Lower leg skin (tissue), 4 donors: ENCODE measurements around the gene STARD13. TPM values are rescaled to one million over a fixed set of nuclear protein-coding genes. Genes with fewer than 3 reads are reported as not detected.

ENCODE experiments used
- DNase-seq, 2 donors: peaks; one replicate each; pipeline ENCODE4 v3.0.0-alpha.2; 2019; ENCODE audit warnings: low spot score in 2 of 2
- H3K4me3 ChIP-seq: fragments of 200-600 bp; sonication (generic); 2 replicates; pipeline ENCODE4 v1.5.1; 2017; ENCODE audit warnings: mild to moderate bottlenecking, low read depth; ENCODE audit not compliant: poor library complexity, severe bottlenecking
- POLR2A ChIP-seq, 2 donors: fragments of 450-650 bp; IDR thresholded peaks; one replicate each; pipeline ENCODE4 v1.6.1; 2016 to 2017; ENCODE audit warnings: antibody characterized with exemption in 2 of 2, mild to moderate bottlenecking in 1 of 2, moderate library complexity in 1 of 2
- WGBS, 2 donors: methylation state at CpG; one replicate each; pipeline ENCODE4 v1.1.5; 2018; 5-methylcytosine and 5-hydroxymethylcytosine counted together
- intact Hi-C: fragments of 100-400 bp; cut with DNase I; formaldehyde crosslinking; loops from one replicate; pipeline ENCODE4 v1.15.0; 2023; ENCODE audit warnings: low total_unique reads
- total RNA-seq, 4 donors: library from RNA; depleted of rRNA; stranded (reverse); fragments of >200 nt; gene quantifications; one replicate each; pipeline ENCODE4 v1.1.0, GENCODE V29; 2016
- TF ChIP-seq, protein P1 (sequence below), 3 donors: fragments of 450-650 bp; IDR thresholded peaks; one replicate each; pipeline ENCODE4 v1.5.1; 2016; ENCODE audit warnings: antibody characterized with exemption in 3 of 3, mild to moderate bottlenecking in 3 of 3, moderate library complexity in 2 of 3

The STARD13 gene
- total RNA-seq, 4 donors from 2014 or later = 15.7 to 22.5 (median 19.6) TPM

DNA sequence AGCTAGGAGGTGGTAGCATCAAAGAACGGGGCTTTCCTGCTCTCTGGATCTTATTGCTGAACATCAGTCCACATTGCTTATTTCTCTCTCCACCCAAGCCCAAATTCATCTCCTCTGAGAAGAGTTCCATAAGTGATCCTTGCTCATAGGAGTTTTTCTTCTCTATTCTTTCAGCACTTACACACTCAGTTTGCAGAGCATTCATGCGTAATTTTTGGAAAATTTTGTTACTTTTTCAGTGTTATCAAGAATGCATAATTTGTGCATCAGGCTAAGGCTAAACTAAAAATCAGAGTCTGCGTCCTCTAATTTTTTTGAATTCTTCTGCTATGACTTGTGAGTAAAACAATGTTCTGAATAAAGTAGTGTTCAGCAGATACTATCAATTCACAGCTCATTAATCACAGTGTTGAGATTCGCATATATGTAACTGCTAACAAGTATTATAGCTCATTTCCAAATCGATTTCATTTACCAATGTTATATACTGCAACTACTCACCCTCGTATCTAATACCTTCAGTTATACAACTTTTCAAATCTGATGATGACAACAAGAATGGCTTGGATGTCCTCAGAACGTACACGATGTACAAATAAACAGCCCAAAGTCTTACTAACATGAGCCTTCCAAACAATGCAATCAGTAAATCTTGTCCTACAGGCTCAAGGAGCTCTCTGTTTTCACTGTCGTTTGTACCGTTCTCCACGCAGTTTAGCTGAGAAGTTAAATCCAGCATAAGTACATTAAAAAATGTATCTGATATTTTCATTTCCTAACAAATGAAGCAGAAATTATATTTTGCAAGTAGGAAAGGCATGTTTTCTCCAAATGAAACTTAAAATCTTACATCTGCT is 36.4 kb upstream of the STARD13 start:
- WGBS, 2 donors = 55 to 63% methylated on average over 11 of the region's 11 CpGs
- H3K4me3 ChIP-seq = no peak overlapping the region
- TF ChIP-seq, protein P1, sequence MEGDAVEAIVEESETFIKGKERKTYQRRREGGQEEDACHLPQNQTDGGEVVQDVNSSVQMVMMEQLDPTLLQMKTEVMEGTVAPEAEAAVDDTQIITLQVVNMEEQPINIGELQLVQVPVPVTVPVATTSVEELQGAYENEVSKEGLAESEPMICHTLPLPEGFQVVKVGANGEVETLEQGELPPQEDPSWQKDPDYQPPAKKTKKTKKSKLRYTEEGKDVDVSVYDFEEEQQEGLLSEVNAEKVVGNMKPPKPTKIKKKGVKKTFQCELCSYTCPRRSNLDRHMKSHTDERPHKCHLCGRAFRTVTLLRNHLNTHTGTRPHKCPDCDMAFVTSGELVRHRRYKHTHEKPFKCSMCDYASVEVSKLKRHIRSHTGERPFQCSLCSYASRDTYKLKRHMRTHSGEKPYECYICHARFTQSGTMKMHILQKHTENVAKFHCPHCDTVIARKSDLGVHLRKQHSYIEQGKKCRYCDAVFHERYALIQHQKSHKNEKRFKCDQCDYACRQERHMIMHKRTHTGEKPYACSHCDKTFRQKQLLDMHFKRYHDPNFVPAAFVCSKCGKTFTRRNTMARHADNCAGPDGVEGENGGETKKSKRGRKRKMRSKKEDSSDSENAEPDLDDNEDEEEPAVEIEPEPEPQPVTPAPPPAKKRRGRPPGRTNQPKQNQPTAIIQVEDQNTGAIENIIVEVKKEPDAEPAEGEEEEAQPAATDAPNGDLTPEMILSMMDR (IDR thresholded peaks at IDR 0.05) = no peak
- no peak for TF ChIP-seq POLR2A (IDR thresholded peaks at IDR 0.05)
- DNase-seq = no peak
- intact Hi-C loops = no loop called here

GRCh38 chr13:33319859-33320258 is 34.3 kb upstream of the STARD13 start:
- H3K4me3 ChIP-seq = no peak overlapping the region
- WGBS, 2 donors = 92 to 100% methylated on average over 1 of the region's 1 CpG
- intact Hi-C loops = no loop called here
- TF ChIP-seq, protein P1 (IDR thresholded peaks at IDR 0.05) = no peak
- no peak for TF ChIP-seq POLR2A (IDR thresholded peaks at IDR 0.05)
- DNase-seq = no peak

GRCh38 chr13:33318744-33319143 is 33.2 kb upstream of the STARD13 start:
- intact Hi-C loops = no loop called here
- no peak overlapping the region for H3K4me3 ChIP-seq
- DNase-seq = no peak
- no peak for TF ChIP-seq POLR2A (IDR thresholded peaks at IDR 0.05)
- TF ChIP-seq, protein P1 (IDR thresholded peaks at IDR 0.05) = no peak
- 77 to 78% methylated on average over 2 of the region's 2 CpGs for WGBS, 2 donors

DNA sequence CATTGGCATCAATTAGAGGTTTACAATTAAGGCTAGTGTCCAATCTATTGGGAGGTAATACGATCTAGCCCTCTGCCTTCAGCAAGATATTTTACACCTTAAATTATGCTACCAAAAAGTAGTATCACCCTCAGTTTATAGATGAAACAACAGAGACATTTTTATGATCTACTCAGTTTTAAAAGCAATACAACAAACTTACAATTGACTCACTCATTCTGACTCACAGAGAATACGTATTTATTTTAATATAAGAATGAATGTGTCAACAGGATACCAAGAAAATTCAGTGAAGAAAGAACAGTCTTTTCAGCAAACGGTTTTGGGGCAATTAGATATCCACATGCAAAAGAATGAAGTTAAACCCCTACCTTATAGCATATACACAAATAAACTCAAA is 32.5 kb upstream of the STARD13 start:
- no peak for DNase-seq
- H3K4me3 ChIP-seq = no peak overlapping the region
- 87 to 91% methylated on average over 3 of the region's 3 CpGs for whole genome bisulfite sequencing, 2 donors
- no peak for TF ChIP-seq POLR2A (IDR thresholded peaks at IDR 0.05)
- TF ChIP-seq, protein P1 (IDR thresholded peaks at IDR 0.05) = no peak
- intact Hi-C loops = no loop called here

- intact Hi-C loops = no loop called here
- H3K4me3 ChIP-seq = no peak overlapping the region
- no peak for DNase-seq
- TF ChIP-seq, protein P1 (IDR thresholded peaks at IDR 0.05) = no peak
- TF ChIP-seq POLR2A (IDR thresholded peaks at IDR 0.05) = no peak
- 94 to 95% methylated on average over 1 of the region's 1 CpG for WGBS, 2 donors
These were observed 31.3 kb upstream of the STARD13 start for GRCh38 chr13:33316890-33317289.
